HEK293 (cell line): ENCODE results near the gene UNC13A.

ENCODE experiments used
- CTCF ChIP-seq: fragments of 450-650 bp; formaldehyde crosslinking; IDR thresholded peaks from 2 replicates; pipeline ENCODE4 v1.5.1; 2016; ENCODE audit warnings: missing biosample characterization, missing genetic modification characterization
- KLF1 ChIP-seq: fragments of 450-650 bp; formaldehyde crosslinking; IDR thresholded peaks from 2 replicates; pipeline ENCODE4 v1.5.1; 2016; ENCODE audit warnings: missing biosample characterization, missing genetic modification characterization
- KLF9 ChIP-seq: fragments of 450-650 bp; formaldehyde crosslinking; IDR thresholded peaks from 2 replicates; pipeline ENCODE4 v1.5.1; 2016; ENCODE audit warnings: missing biosample characterization, missing genetic modification characterization, low read depth
- SP2 ChIP-seq: fragments of 450-650 bp; formaldehyde crosslinking; IDR thresholded peaks from 2 replicates; pipeline ENCODE4 v1.5.1; 2016; ENCODE audit warnings: missing biosample characterization, missing genetic modification characterization
- ZNF26 ChIP-seq: fragments of 450-650 bp; formaldehyde crosslinking; IDR thresholded peaks from 2 replicates; pipeline ENCODE4 v1.5.1; 2016; ENCODE audit warnings: missing biosample characterization, missing genetic modification characterization
- ZNF302 ChIP-seq: fragments of 450-650 bp; formaldehyde crosslinking; IDR thresholded peaks from 2 replicates; pipeline ENCODE4 v1.5.1; 2016; ENCODE audit warnings: missing biosample characterization, missing genetic modification characterization, low read depth
- ZNF549 ChIP-seq: fragments of 450-650 bp; IDR thresholded peaks from 2 replicates; pipeline ENCODE4 v1.5.1; 2018; ENCODE audit warnings: missing biosample characterization, missing genetic modification characterization, mild to moderate bottlenecking, inconsistent platforms, moderate library complexity

GRCh38 chr19:17688853-17689595 is 870 bp upstream of the UNC13A start:
- no peak for TF ChIP-seq SP2
- TF ChIP-seq CTCF = no peak
- TF ChIP-seq ZNF302 (tag by site-specific recombination) = no peak
- TF ChIP-seq ZNF26 = no peak
- TF ChIP-seq KLF1 (tag by site-specific recombination) = no peak
- TF ChIP-seq KLF9 (tag by site-specific recombination) = no peak
- no peak for TF ChIP-seq ZNF549 (tag by site-specific recombination)
